GM21786 (cell line): ENCODE data around the gene SPATA19.
"Not testable (repeated sequence)": the region's sequence is repeated elsewhere in the genome, so short reads cannot be mapped to it uniquely, and the experiment has no call there.

Experiments used
- ATAC-seq: cut with Tn5 transposase; IDR thresholded peaks from one replicate; pipeline ENCODE4 v1.9.1; 2021; ENCODE audit not compliant: unreplicated experiment

Gene SPATA19

GRCh38 chr11:133845413-133845812, at the start of gene SPATA19:
SPATA19 (minus strand) TSS chr11:133845513; CDS start chr11:133845446, 67 bp downstream.
- ATAC-seq, result no peak

- ATAC-seq, result peak; percentile 68
These were observed 49.8 kb upstream of the SPATA19 start for GRCh38 chr11:133895061-133895479.

- ATAC-seq, result no peak
These were observed 48.1 kb upstream of the SPATA19 start for GRCh38 chr11:133893381-133893780.

GRCh38 chr11:133892584-133893380, 47.5 kb upstream of the SPATA19 start:
- no peak for ATAC-seq

- no peak for ATAC-seq
These were observed 46.8 kb upstream of the SPATA19 start for GRCh38 chr11:133892126-133892525.

GRCh38 chr11:133889893-133890292, 44.6 kb upstream of the SPATA19 start:
- no peak for ATAC-seq

- no peak for ATAC-seq
These were observed 43.9 kb upstream of the SPATA19 start for GRCh38 chr11:133889188-133889587.

GRCh38 chr11:133887692-133888332, 42.5 kb upstream of the SPATA19 start:
- no peak for ATAC-seq

GRCh38 chr11:133886029-133886428, 40.7 kb upstream of the SPATA19 start:
- ATAC-seq, result no peak

- no peak for ATAC-seq
These were observed 26.8 kb upstream of the SPATA19 start for GRCh38 chr11:133872160-133872559.

GRCh38 chr11:133867456-133867855, 22.1 kb upstream of the SPATA19 start:
- no peak for ATAC-seq

- no peak for ATAC-seq
These were observed 20.2 kb upstream of the SPATA19 start for GRCh38 chr11:133865466-133865865.

- no peak for ATAC-seq
These were observed 19.4 kb upstream of the SPATA19 start for GRCh38 chr11:133864756-133865155.

GRCh38 chr11:133860151-133860550, 14.8 kb upstream of the SPATA19 start:
- ATAC-seq, result no peak

GRCh38 chr11:133854330-133854960, 9.1 kb upstream of the SPATA19 start:
- not testable (repeated sequence) for ATAC-seq

GRCh38 chr11:133844217-133844616, 1.1 kb downstream of the SPATA19 start:
- no peak for ATAC-seq

- ATAC-seq, result no peak
These were observed 1.8 kb downstream of the SPATA19 start for GRCh38 chr11:133843454-133843987.

- ATAC-seq, result no peak
These were observed 2.6 kb downstream of the SPATA19 start for GRCh38 chr11:133842730-133843129.

- no peak for ATAC-seq
These were observed 3.3 kb downstream of the SPATA19 start for GRCh38 chr11:133842053-133842452.

- ATAC-seq, result no peak
These were observed 3.9 kb downstream of the SPATA19 start for GRCh38 chr11:133841279-133842043.

- no peak for ATAC-seq
These were observed 4.8 kb downstream of the SPATA19 start for GRCh38 chr11:133840479-133840941.
